AG09319 (cell line): ENCODE results near the gene CDC14B.

ENCODE experiments used
- DNase-seq: peaks from one replicate; pipeline ENCODE4 v3.0.0-alpha.2; 2010; ENCODE audit warnings: low read depth; ENCODE audit errors: extremely low read depth
- CTCF ChIP-seq: IDR thresholded peaks from 2 replicates; pipeline ENCODE4 v1.5.1; 2011; ENCODE audit warnings: low read depth, mild to moderate bottlenecking, inconsistent platforms, low read length, moderate library complexity

Gene CDC14B

GRCh38 chr9:96581786-96582185 is 37.9 kb downstream of the CDC14B start:
- no peak for DNase-seq
- TF ChIP-seq CTCF, result no peak

GRCh38 chr9:96581301-96581700 is 38.3 kb downstream of the CDC14B start:
- DNase-seq, result no peak
- no peak for TF ChIP-seq CTCF

GRCh38 chr9:96574931-96575351 is 44.7 kb downstream of the CDC14B start:
- no peak for DNase-seq
- TF ChIP-seq CTCF, result no peak

- TF ChIP-seq CTCF, result no peak
- no peak for DNase-seq
Measured at GRCh38 chr9:96574455-96574854, 45.2 kb downstream of the CDC14B start.

GRCh38 chr9:96567203-96567700 is 52.4 kb downstream of the CDC14B start:
- no peak for TF ChIP-seq CTCF
- no peak for DNase-seq

- TF ChIP-seq CTCF, result peak; percentile 58
- no peak for DNase-seq
Measured at GRCh38 chr9:96566498-96567202, 53.0 kb downstream of the CDC14B start.

- TF ChIP-seq CTCF, result no peak
- DNase-seq, result no peak
Measured at GRCh38 chr9:96565671-96566497, 53.8 kb downstream of the CDC14B start.
